Astrocyte (in vitro differentiated cells and primary cell): ENCODE results near the gene F10. TPM values are rescaled to one million over a fixed set of nuclear protein-coding genes. Genes with fewer than 3 reads are reported as not detected.

Experiments used
- DNase-seq: peaks from one replicate; pipeline ENCODE4 v3.0.0-alpha.2; 2010; ENCODE audit warnings: low read depth
- FAIRE-seq: peaks from 2 replicates; lab custom pipeline; 2011; peaks lifted over from hg19 to GRCh38; lab: Jason Lieb, UNC
- H2AFZ ChIP-seq: 2 replicates; pipeline ENCODE4 v1.6.0; 2012; ENCODE audit warnings: low read depth, low read length, inconsistent platforms
- H3K27ac ChIP-seq: 2 replicates; pipeline ENCODE4 v1.5.1; 2011; ENCODE audit warnings: low read depth, low read length, inconsistent platforms
- H3K27me3 ChIP-seq: 2 replicates; pipeline ENCODE4 v1.6.0; 2011; ENCODE audit warnings: low read length, inconsistent platforms; ENCODE audit not compliant: insufficient read depth
- H3K36me3 ChIP-seq: 2 replicates; pipeline ENCODE4 v1.5.1; 2011; ENCODE audit warnings: low read length, inconsistent platforms; ENCODE audit not compliant: insufficient read depth
- H3K4me1 ChIP-seq: 2 replicates; pipeline ENCODE4 v1.5.1; 2011; ENCODE audit warnings: low read length, inconsistent platforms; ENCODE audit not compliant: insufficient read depth
- H3K4me2 ChIP-seq: 2 replicates; pipeline ENCODE4 v1.6.0; 2012; ENCODE audit warnings: low read length, inconsistent platforms
- H3K4me3 ChIP-seq: 2 replicates; pipeline ENCODE4 v1.5.1; 2011; ENCODE audit warnings: low read depth, mild to moderate bottlenecking, low read length, inconsistent platforms; ENCODE audit not compliant: insufficient read depth
- H3K79me2 ChIP-seq: 2 replicates; pipeline ENCODE4 v1.6.0; 2012; ENCODE audit warnings: mild to moderate bottlenecking, low read length, inconsistent platforms; ENCODE audit not compliant: insufficient read depth
- H3K9ac ChIP-seq: 2 replicates; pipeline ENCODE4 v1.6.0; 2012; ENCODE audit warnings: mild to moderate bottlenecking, low read length, inconsistent platforms
- H3K9me3 ChIP-seq: 2 replicates; pipeline ENCODE4 v1.5.1; 2012; ENCODE audit warnings: low read depth, mild to moderate bottlenecking, low read length, inconsistent platforms; ENCODE audit not compliant: insufficient read depth
- H4K20me1 ChIP-seq: 2 replicates; pipeline ENCODE4 v1.6.0; 2012; ENCODE audit warnings: low read length, inconsistent platforms; ENCODE audit not compliant: insufficient read depth
- H3K27ac Mint-ChIP-seq: one replicate; pipeline ENCODE4 v1.8.0; 2021; ENCODE audit warnings: mild to moderate bottlenecking, mixed read lengths; ENCODE audit not compliant: unreplicated experiment
- H3K27me3 Mint-ChIP-seq: one replicate; pipeline ENCODE4 v1.8.0; 2021; ENCODE audit warnings: low read depth, mixed read lengths; ENCODE audit not compliant: unreplicated experiment
- H3K36me3 Mint-ChIP-seq: one replicate; pipeline ENCODE4 v1.8.0; 2021; ENCODE audit warnings: low read depth, mixed read lengths; ENCODE audit not compliant: unreplicated experiment
- H3K4me1 Mint-ChIP-seq: one replicate; pipeline ENCODE4 v1.8.0; 2021; ENCODE audit warnings: low read depth, mixed read lengths; ENCODE audit not compliant: unreplicated experiment
- H3K4me3 Mint-ChIP-seq: one replicate; pipeline ENCODE4 v1.8.0; 2021; ENCODE audit warnings: mild to moderate bottlenecking, moderate library complexity, mixed read lengths; ENCODE audit not compliant: unreplicated experiment
- H3K9me3 Mint-ChIP-seq: one replicate; pipeline ENCODE4 v1.8.0; 2021; ENCODE audit warnings: mild to moderate bottlenecking, mixed read lengths; ENCODE audit not compliant: unreplicated experiment
- EZH2 ChIP-seq: IDR thresholded peaks from 2 replicates; pipeline ENCODE4 v1.6.1; 2012; ENCODE audit warnings: mild to moderate bottlenecking, low read length, inconsistent platforms; ENCODE audit not compliant: insufficient read depth
- total RNA-seq: library from RNA; stranded (reverse); gene quantifications from 2 replicates; pipeline ENCODE4 v1.2.1, GENCODE V29; 2021
- TF ChIP-seq, protein P1 (sequence below): IDR thresholded peaks from 2 replicates; pipeline ENCODE4 v1.5.1; 2011; ENCODE audit warnings: low read depth, mild to moderate bottlenecking, inconsistent platforms, low read length, moderate library complexity; ENCODE audit not compliant: insufficient read depth

Gene F10
- total RNA-seq, 1 donor from 2014 or later: 0.45 TPM

DNA sequence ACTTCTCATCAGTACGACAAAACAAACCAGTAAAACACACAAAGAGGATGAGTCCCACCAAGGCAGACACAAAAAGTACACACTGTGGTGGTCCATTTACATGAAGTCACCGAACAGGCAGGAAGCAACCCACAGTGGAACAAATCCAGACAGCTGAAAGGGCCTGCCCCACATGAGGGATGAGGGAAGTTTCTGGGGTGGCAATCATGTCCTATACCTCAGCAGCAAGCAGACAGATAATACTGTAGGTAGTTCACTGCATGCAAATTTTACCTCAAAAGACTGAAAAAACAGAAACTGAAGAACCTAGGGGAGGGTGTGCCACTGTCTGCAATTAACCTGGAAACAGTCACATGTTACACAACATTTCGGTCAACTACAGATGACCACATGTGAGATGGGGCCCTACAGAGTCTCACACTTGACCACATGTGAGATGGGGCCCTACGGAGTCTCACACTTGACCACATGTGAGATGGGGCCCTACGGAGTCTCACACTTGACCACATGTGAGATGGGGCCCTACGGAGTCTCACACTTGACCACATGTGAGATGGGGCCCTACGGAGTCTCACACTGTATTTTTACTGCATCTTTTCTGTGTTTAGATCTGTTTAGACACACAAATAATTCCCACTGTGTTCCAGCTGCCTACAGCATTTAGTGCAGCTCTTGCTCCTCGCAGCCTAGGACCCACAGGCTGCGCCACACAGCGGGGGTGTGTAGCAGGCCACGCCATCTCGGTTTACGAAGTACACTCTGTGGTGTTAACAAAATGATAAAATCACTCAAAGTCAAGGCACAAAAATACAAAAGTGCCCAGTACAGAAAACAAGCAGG lies 63.7 kb downstream of the F10 start:
- Mint-ChIP-seq H3K9me3 (no peaks in the 10 kb centered on the region), H3K36me3 (peaks cover 26% of the 10 kb centered on the region), H3K27me3 (no peaks in the 10 kb centered on the region), H3K4me1 (peaks cover 26% of the 10 kb centered on the region), H3K4me3 (no peak overlapping the region), H3K27ac (peak overlapping the region; percentile 93)
- H3K9ac ChIP-seq: peak overlapping the region; percentile 82
- H3K27me3 ChIP-seq: no peaks in the 10 kb centered on the region
- peak overlapping the region; percentile 82 for H3K4me2 ChIP-seq
- FAIRE-seq: no peak
- H3K27ac ChIP-seq: peak overlapping the region; percentile 97
- DNase-seq: peak; percentile 22
- H3K36me3 ChIP-seq: peaks cover 26% of the 10 kb centered on the region
- H3K9me3 ChIP-seq: no peaks in the 10 kb centered on the region
- H3K4me3 ChIP-seq: peak overlapping the region; percentile 58
- peaks cover 25% of the 10 kb centered on the region for H3K79me2 ChIP-seq
- no peaks in the 10 kb centered on the region for H4K20me1 ChIP-seq
- peaks cover 39% of the 10 kb centered on the region for H3K4me1 ChIP-seq
- H2AFZ ChIP-seq: no peak overlapping the region
- TF ChIP-seq, protein P1, sequence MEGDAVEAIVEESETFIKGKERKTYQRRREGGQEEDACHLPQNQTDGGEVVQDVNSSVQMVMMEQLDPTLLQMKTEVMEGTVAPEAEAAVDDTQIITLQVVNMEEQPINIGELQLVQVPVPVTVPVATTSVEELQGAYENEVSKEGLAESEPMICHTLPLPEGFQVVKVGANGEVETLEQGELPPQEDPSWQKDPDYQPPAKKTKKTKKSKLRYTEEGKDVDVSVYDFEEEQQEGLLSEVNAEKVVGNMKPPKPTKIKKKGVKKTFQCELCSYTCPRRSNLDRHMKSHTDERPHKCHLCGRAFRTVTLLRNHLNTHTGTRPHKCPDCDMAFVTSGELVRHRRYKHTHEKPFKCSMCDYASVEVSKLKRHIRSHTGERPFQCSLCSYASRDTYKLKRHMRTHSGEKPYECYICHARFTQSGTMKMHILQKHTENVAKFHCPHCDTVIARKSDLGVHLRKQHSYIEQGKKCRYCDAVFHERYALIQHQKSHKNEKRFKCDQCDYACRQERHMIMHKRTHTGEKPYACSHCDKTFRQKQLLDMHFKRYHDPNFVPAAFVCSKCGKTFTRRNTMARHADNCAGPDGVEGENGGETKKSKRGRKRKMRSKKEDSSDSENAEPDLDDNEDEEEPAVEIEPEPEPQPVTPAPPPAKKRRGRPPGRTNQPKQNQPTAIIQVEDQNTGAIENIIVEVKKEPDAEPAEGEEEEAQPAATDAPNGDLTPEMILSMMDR: no peak
- no peak for TF ChIP-seq EZH2

DNA sequence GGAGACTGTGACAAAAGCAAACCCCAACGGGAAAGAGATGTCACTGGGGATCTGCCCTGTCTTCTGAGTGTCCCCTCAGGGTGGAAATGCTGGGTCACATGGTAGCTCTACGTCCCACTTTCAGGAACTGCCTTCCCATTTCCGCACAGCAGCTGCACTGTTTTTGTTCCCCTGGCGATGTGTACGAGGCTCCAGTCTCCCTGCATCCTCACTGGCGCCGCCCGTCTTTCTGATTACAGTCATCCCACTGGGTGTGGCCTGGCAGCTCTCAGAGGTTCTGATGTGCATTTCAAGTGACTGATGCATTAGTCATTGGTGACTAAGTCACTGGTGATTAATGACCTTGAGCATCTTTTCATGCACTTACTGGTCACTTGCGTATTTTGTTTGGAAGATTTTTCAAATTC lies 64.7 kb downstream of the F10 start:
- Histone ChIP-seq H3K4me1 (peaks cover 39% of the 10 kb centered on the region), H3K36me3 (peaks cover 21% of the 10 kb centered on the region), H3K27me3 (no peaks in the 10 kb centered on the region), H4K20me1 (no peaks in the 10 kb centered on the region), H3K4me2 (peak overlapping the region; percentile 82), H3K79me2 (peaks cover 25% of the 10 kb centered on the region), H3K27ac (peak overlapping the region; percentile 97), H3K9me3 (no peaks in the 10 kb centered on the region), H3K9ac (peak overlapping the region; percentile 82), H3K4me3 (peak overlapping the region; percentile 58), H2AFZ (peak overlapping the region; percentile 39)
- Mint-ChIP-seq H3K4me3 (peak overlapping the region; percentile 36), H3K27me3 (no peaks in the 10 kb centered on the region), H3K36me3 (peaks cover 25% of the 10 kb centered on the region), H3K27ac (peak overlapping the region; percentile 93), H3K4me1 (peaks cover 17% of the 10 kb centered on the region), H3K9me3 (no peaks in the 10 kb centered on the region)
- FAIRE-seq (peak; percentile 98), DNase-seq (peak; percentile 99)
- TF ChIP-seq EZH2: no peak
- TF ChIP-seq, protein P1: no peak
